HG03439 (cell line): ENCODE measurements around the gene SPATA31A6.
"Not testable (repeated sequence)": the region's sequence is repeated elsewhere in the genome, so short reads cannot be mapped to it uniquely, and the experiment has no call there.

Experiments
- ATAC-seq: cut with Tn5 transposase; IDR thresholded peaks from one replicate; pipeline ENCODE4 v1.9.1; 2021; ENCODE audit warnings: mild to moderate bottlenecking, moderate library complexity; ENCODE audit not compliant: unreplicated experiment

The SPATA31A6 gene

GRCh38 chr9:42183359-42183758 is at the start of gene SPATA31A6:
SPATA31A6 (plus strand) TSS chr9:42183659; CDS start chr9:42183688, 29 bp downstream.
- ATAC-seq = not testable (repeated sequence)

- not testable (repeated sequence) for ATAC-seq
Observed at GRCh38 chr9:42160299-42160698, 23.2 kb upstream of the SPATA31A6 start.

- ATAC-seq = not testable (repeated sequence)
Observed at GRCh38 chr9:42219861-42220260, 36.4 kb downstream of the SPATA31A6 start.

GRCh38 chr9:42223230-42223629 is 39.8 kb downstream of the SPATA31A6 start:
- ATAC-seq = not testable (repeated sequence)

- ATAC-seq = not testable (repeated sequence)
Observed at GRCh38 chr9:42233031-42233430, 49.6 kb downstream of the SPATA31A6 start.

DNA sequence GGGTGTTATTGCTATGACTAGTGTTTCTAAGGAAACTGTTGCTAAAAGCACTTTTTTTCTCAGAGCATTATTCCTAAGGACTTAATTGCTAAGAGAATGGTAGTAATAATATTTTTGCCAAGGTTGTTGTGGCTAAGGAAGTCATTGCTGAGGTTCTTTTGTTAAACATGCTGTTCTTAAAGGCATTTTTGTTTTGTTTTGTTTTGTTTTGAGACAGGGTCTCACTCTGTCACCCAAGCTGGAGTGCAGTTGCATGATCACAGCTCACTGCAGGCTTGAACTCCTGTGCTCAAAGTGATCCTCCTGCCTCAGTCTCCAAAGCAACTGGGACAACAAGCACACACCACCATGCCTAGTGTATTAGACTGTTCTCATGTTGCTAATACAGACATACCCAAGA is 51.2 kb downstream of the SPATA31A6 start:
- not testable (repeated sequence) for ATAC-seq

DNA sequence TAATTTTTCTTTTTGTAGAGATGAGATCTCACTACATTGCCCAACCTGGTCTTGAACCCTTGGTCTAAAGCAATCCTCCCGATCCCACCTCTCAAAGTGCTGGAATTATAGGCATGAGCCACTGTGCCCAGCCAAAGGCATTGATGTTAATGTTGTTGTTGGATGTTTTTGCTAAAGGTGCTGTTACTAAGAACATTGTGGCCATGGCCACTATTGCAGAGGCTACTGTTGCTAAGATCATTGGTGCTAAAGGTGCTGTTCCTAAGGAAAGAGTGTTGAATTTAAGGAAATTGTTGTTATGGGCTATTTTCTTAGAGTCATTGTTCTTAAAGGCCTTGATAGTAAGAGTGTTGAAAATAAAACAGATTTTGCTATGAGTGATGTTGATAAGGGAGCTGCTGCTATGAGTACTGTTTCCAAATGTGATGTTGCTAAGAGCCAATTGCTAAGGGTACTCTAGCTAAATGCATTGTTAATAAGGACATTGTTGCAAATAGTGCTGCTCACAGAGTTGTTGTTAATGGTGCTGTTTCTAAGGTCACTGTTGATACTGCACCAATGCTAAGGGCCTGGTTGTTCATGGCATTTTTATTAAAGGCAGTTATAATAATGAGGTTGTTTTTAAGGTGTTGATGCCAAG is 52.0 kb downstream of the SPATA31A6 start:
- ATAC-seq = not testable (repeated sequence)

DNA sequence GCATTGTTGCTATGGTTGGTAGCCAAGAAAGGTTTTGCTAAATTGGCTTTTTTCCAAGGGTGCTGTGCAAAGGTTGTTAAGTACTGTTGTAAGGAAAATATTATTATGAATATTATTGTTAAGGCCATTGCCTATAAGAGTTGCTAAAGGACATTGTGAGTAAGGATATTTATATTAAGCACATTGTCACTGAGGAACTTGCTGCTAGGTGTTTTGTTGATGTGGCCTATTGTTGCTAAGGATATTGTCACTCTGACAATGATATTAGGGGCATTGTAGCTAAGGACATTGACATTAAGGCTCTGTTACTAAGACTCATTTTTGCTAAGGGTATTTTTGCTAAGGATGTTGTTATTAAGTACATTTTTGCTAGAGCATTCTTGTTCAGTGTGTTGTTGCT is 52.6 kb downstream of the SPATA31A6 start:
- not testable (repeated sequence) for ATAC-seq

DNA sequence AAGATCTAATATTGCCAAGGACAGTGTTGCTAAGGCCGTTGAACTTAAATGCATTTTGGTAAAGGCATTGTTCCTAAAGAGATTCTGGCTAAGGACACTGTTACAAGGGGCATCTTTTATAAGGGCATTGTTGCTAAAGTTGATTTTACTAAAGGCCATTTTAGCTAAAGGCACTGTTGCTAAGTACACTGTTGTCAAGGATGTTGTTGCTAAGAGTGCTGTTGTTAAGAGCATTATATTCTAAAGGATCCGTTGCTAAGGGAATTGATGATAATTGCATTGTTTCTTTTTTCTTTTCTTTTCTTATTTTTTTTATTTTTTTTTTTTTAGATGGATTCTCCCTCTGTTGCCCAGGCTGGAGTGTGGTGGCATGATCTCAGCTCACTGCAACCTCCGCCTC is 53.9 kb downstream of the SPATA31A6 start:
- not testable (repeated sequence) for ATAC-seq

- ATAC-seq = not testable (repeated sequence)
Observed at GRCh38 chr9:42238862-42239261, 55.4 kb downstream of the SPATA31A6 start.
